ENCODE results near the gene ALDH3B1. TPM values are rescaled to one million over a fixed set of nuclear protein-coding genes. Genes with fewer than 3 reads are reported as not detected.

ALDH3B1 gene
- total and polyA plus RNA-seq, 3 donors from 2014 or later = 4.4 to 8.1 (median 5.3) TPM

DNA sequence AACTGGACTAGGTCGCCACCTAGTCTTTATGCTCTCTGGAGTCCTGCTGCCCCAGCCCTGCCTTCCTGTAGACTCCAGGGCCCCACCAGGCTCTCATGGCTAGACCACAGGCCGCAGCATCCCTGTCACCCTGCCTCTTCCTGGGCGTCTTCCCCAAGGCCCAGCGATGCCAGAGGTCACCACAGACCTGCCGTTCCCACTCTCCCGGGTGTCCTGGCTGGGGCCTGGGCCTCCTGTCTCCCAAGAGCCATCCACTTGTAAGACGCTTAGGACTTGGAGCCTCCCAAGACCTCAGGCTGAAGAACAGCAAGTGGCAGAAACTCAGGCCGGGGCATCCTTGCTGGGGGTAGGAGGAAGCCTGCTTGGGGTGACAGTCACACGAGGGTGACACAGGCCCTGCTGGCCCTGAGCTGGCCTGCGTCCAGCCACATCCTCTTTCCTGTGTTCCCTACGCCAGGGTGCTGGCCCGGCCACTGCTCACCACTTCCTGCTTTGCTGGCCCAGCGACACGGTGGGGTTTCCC lies 26.7 kb downstream of the ALDH3B1 start:
- no peak for TF ChIP-seq POLR2A (IDR thresholded peaks at IDR 0.05)
- TF ChIP-seq, protein P1, sequence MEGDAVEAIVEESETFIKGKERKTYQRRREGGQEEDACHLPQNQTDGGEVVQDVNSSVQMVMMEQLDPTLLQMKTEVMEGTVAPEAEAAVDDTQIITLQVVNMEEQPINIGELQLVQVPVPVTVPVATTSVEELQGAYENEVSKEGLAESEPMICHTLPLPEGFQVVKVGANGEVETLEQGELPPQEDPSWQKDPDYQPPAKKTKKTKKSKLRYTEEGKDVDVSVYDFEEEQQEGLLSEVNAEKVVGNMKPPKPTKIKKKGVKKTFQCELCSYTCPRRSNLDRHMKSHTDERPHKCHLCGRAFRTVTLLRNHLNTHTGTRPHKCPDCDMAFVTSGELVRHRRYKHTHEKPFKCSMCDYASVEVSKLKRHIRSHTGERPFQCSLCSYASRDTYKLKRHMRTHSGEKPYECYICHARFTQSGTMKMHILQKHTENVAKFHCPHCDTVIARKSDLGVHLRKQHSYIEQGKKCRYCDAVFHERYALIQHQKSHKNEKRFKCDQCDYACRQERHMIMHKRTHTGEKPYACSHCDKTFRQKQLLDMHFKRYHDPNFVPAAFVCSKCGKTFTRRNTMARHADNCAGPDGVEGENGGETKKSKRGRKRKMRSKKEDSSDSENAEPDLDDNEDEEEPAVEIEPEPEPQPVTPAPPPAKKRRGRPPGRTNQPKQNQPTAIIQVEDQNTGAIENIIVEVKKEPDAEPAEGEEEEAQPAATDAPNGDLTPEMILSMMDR (IDR thresholded peaks at IDR 0.05) = no peak
- 69 to 70% methylated on average over 12 to 14 of the region's 14 CpGs for WGBS, 2 donors
- Histone ChIP-seq H3K4me1 (peaks cover 25% of the 10 kb centered on the region), H3K27me3 (no peaks in the 10 kb centered on the region), H3K9me3 (no peaks in the 10 kb centered on the region), H3K36me3 (ENCODE audit: low read depth, missing control alignments) (no peaks in the 10 kb centered on the region), H3K4me3 (no peak overlapping the region), H3K27ac (peak overlapping the region in 1 of 2 donors; percentile 67)
- intact Hi-C loops (cut with DNase I; ENCODE audit: low total_unique reads) = no loop called here
- DNase-seq = no peak

DNA sequence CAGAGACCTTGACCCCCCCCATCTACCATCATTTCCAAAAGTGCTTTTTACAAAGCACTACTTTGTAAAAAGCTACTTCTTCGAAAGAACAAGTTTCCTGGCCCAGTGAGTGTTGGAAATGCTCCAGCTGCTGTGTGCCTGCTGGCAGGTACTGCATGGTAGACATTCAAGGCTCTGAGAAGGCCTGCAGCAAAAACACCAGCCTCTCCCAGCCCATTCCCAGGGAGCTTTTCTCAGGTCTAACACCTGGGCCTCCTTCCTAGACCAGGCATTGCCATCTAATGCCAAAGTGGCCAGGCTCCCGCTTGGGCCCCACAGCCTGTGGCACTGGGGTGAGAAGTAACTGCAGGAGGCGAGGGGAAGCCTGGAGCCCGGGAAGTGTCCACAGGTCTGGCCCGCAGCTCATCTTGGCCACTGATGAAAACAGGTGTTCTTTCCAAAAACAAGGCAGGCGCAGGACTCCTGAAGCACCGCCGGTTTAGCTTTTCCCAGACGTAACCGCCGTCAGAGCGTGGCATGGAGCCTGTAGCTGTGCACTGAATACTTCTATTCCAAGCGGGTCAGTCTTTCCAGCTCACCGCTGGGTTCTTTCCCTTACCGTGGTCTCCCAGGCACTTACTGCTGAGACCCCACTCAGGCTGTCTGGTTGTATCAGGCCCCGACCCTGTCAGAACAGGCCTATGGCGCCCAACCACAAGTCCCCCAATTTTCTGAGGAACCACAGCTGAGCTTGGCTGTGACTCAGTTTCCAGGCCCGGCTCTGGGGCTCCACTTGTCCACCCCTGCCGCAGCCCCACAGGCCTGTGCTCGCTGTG lies 27.5 kb downstream of the ALDH3B1 start:
- H3K27ac ChIP-seq = peak overlapping the region in 1 of 2 donors; percentile 67
- no peak for TF ChIP-seq POLR2A (IDR thresholded peaks at IDR 0.05)
- TF ChIP-seq, protein P1 (IDR thresholded peaks at IDR 0.05) = no peak
- H3K4me3 ChIP-seq = no peak overlapping the region
- no peaks in the 10 kb centered on the region for H3K36me3 ChIP-seq (ENCODE audit: low read depth, missing control alignments)
- peaks cover 24% of the 10 kb centered on the region for H3K4me1 ChIP-seq
- intact Hi-C loops (cut with DNase I; ENCODE audit: low total_unique reads) = no loop called here
- 75 to 79% methylated on average over 14 to 20 of the region's 20 CpGs for WGBS, 2 donors
- H3K27me3 ChIP-seq = no peaks in the 10 kb centered on the region
- H3K9me3 ChIP-seq = no peaks in the 10 kb centered on the region
- DNase-seq = no peak

DNA sequence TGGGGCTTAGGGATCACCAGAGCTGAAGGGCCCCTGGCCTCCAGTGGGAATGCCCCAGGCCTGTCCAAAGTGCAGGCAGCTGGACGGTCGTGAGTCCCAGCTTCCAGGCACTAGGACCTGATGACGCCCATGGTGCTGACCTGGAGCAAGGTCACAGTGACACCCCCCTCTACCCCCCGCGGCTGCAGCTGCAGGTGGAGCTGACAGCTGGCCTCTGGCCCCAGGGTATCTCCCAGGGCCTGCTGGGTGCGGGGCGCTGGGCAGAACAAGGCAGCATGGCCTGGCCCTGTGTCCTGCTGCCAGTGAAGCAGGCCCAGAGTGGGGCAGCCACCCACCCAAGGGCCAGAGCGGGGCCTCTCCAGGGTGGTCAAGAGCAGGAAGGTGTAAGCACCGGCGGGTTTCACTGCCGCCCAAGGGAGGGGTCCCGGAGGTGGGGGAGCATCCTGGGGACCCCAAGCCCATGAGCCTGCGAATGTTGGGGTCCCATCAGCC lies 28.1 kb downstream of the ALDH3B1 start:
- DNase-seq = no peak

DNA sequence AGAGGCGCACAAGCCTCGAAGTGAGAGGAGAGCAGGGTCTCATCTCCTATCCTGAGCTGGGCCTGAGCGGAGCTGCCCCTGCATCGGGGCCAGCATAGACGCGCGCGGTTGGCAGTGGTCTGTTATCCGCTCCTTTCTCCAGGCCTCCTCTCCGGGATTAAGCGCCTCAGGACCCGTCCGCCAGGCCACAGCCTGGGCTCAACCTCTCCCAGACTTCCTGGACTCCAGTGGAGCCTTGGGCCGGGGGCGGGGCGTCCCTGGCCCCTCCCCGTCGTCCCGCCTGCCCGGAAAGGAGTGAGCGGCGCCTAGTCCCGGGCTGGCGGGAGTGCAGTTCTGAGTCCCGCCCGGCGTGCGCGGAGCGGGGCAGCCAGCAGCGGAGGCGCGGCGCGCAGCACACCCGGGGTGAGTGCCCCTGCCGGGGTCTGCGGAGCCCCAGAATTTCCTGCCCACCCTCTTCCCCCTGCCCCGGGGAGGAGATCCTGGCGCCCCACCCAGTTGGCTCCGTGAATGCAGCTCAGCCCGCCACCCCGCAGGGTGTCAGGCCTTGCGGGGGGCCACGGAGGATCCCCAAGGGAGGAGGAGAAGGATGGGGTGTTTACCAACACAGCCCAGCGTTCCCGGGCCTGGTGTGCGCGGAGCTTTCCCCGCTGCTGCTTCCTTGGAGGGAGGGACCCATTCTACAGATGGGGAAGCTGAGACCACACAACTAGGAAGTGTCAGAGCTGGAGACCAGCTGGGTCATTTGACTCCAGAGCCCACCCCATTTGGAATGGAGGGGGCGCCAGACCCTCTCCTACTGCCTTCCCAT lies 28.8 kb downstream of the ALDH3B1 start, which contains the start of gene TCIRG1:
TSS of gene TCIRG1 (plus strand) at position 308 of the 808 bp plus-strand sequence. CDS start 2,247 bp downstream, outside the sequence.
- DNase-seq = peak; percentile 83
- intact Hi-C loops (cut with DNase I; ENCODE audit: low total_unique reads) = no loop called here
- Histone ChIP-seq H3K9me3 (no peaks in the 10 kb centered on the region), H3K4me1 (peaks cover 24% of the 10 kb centered on the region), H3K36me3 (ENCODE audit: low read depth, missing control alignments) (no peaks in the 10 kb centered on the region), H3K27me3 (no peaks in the 10 kb centered on the region), H3K4me3 (peak within 1 kb of the TSS; percentile 58 to 67), H3K27ac (peak within 1 kb of the TSS; percentile 76 to 87)
- TF ChIP-seq POLR2A (IDR thresholded peaks at IDR 0.05) = no peak
- TF ChIP-seq, protein P1 (IDR thresholded peaks at IDR 0.05) = no peak
- WGBS, 2 donors = 4 to 11% methylated on average over 13 to 46 of the region's 51 CpGs

More for the DNA sequence above, 28.1 kb downstream of the ALDH3B1 start:
- Histone ChIP-seq H3K9me3 (no peaks in the 10 kb centered on the region), H3K4me3 (peak overlapping the region; percentile 58 to 67), H3K36me3 (ENCODE audit: low read depth, missing control alignments) (no peaks in the 10 kb centered on the region), H3K27ac (peak overlapping the region; percentile 76 to 87), H3K4me1 (peaks cover 24% of the 10 kb centered on the region), H3K27me3 (no peaks in the 10 kb centered on the region)
- TF ChIP-seq, protein P1 (IDR thresholded peaks at IDR 0.05) = no peak
- TF ChIP-seq POLR2A (IDR thresholded peaks at IDR 0.05) = no peak
- intact Hi-C loops (cut with DNase I; ENCODE audit: low total_unique reads) = no loop called here
- 25 to 26% methylated on average over 8 to 13 of the region's 13 CpGs for WGBS, 2 donors

Measured in testis (tissue), 3 donors.